SK-N-SH (cell line): ENCODE measurements around the gene WNT1. TPM values are rescaled to one million over a fixed set of nuclear protein-coding genes. Genes with fewer than 3 reads are reported as not detected.

Source experiments
- CTCF ChIA-PET: fragments of 300-600, 350-600 bp; formaldehyde crosslinking; extraction: SDS; loops from one replicate; lab custom pipeline; 2021; lab: Yijun Ruan, JAX
- POLR2A ChIA-PET: fragments of 350-600 bp; sonication (Branson Sonifier 250); formaldehyde crosslinking; extraction: SDS; loops from one replicate; lab custom pipeline; 2020; ENCODE audit warnings: antibody characterized with exemption, inconsistent platforms; lab: Yijun Ruan, JAX
- DNase-seq: peaks from one replicate; pipeline ENCODE4 v3.0.0; 2012
- H2AFZ ChIP-seq: fragments of 200-600 bp; sonication (generic); 2 replicates; pipeline ENCODE4 v1.8.1; 2016; ENCODE audit warnings: antibody characterized with exemption, mild to moderate bottlenecking, low read depth
- H3F3A ChIP-seq: fragments of 200-600 bp; sonication (generic); replicated peaks from 2 replicates; pipeline ENCODE3; 2016; ENCODE audit warnings: antibody characterized with exemption, mild to moderate bottlenecking; ENCODE audit not compliant: insufficient read depth
- H3K27ac ChIP-seq, 2 experiments: fragments of 200-500 bp in 1 of 2; fragments of 200-600 bp in 1 of 2; sonication (Bioruptor generic) in 1 of 2; sonication (generic), shearing (Covaris generic) in 1 of 2; 2 replicates each; pipeline versions ENCODE4 v1.5.1 to v1.6.1; 2014 to 2016; ENCODE audit warnings: low read depth in 2 of 2, inconsistent platforms in 1 of 2, low read length in 1 of 2, mild to moderate bottlenecking in 1 of 2, mixed read lengths in 1 of 2
- H3K27me3 ChIP-seq: fragments of 200-600 bp; sonication (generic), shearing (Covaris generic); 2 replicates; pipeline ENCODE4 v1.6.1; 2016; ENCODE audit warnings: mixed run types; ENCODE audit not compliant: insufficient read depth
- H3K36me3 ChIP-seq, 2 experiments: fragments of 200-500 bp in 1 of 2; fragments of 200-600 bp in 1 of 2; sonication (Bioruptor generic) in 1 of 2; sonication (generic) in 1 of 2; replicated peaks in 1 of 2; 2 replicates each; pipeline versions ENCODE3 to v1.5.1; 2014 to 2016; ENCODE audit warnings: low read length in 1 of 2, mild to moderate bottlenecking in 1 of 2; ENCODE audit not compliant: insufficient read depth in 2 of 2, control insufficient read depth in 1 of 2
- H3K4me1 ChIP-seq, 2 experiments: fragments of 200-500 bp in 1 of 2; fragments of 200-600 bp in 1 of 2; sonication (Bioruptor generic) in 1 of 2; sonication (generic), shearing (Covaris generic) in 1 of 2; 2 replicates each; pipeline versions ENCODE4 v1.5.1 to v1.6.1; 2014 to 2016; ENCODE audit warnings: low read depth in 1 of 2, low read length in 1 of 2, mixed run types in 1 of 2; ENCODE audit not compliant: insufficient read depth in 2 of 2, control insufficient read depth in 1 of 2
- H3K4me2 ChIP-seq: fragments of 200-600 bp; sonication (generic), shearing (Covaris generic); 2 replicates; pipeline ENCODE4 v1.6.1; 2017; ENCODE audit warnings: mixed run types
- H3K4me3 ChIP-seq, 2 experiments: fragments of 200-500 bp in 1 of 2; fragments of 200-600 bp in 1 of 2; sonication (Bioruptor generic) in 1 of 2; sonication (generic), shearing (Covaris generic) in 1 of 2; 2 replicates each; pipeline versions ENCODE4 v1.5.1 to v1.8.1; 2014 to 2016; ENCODE audit warnings: low read depth in 2 of 2, inconsistent platforms in 1 of 2, low read length in 1 of 2, mild to moderate bottlenecking in 1 of 2, mixed read lengths in 1 of 2, moderate library complexity in 1 of 2
- H3K79me2 ChIP-seq: fragments of 200-600 bp; sonication (generic); 2 replicates; pipeline ENCODE4 v1.8.1; 2017; ENCODE audit warnings: mild to moderate bottlenecking; ENCODE audit not compliant: insufficient read depth
- H3K9ac ChIP-seq: fragments of 200-600 bp; sonication (generic); 2 replicates; pipeline ENCODE4 v1.6.1; 2017; ENCODE audit warnings: mixed run types
- H3K9me2 ChIP-seq: fragments of 200-600 bp; sonication (generic); 2 replicates; pipeline ENCODE4 v1.6.1; 2017; ENCODE audit warnings: mixed run types
- H3K9me3 ChIP-seq: fragments of 200-600 bp; sonication (generic); 2 replicates; pipeline ENCODE4 v1.6.1; 2017; ENCODE audit warnings: mixed run types, mild to moderate bottlenecking, moderate library complexity
- H4K20me1 ChIP-seq: fragments of 200-600 bp; sonication (generic); 2 replicates; pipeline ENCODE4 v1.6.1; 2017; ENCODE audit warnings: mild to moderate bottlenecking, mixed run types; ENCODE audit not compliant: insufficient read depth
- CTCF ChIP-seq: fragments of 200-600 bp; sonication (generic); IDR thresholded peaks from 2 replicates; pipeline ENCODE4 v1.6.1; 2017; ENCODE audit warnings: antibody characterized with exemption, mild to moderate bottlenecking, moderate library complexity
- NRF1 ChIP-seq: IDR thresholded peaks from 2 replicates; pipeline ENCODE4 v1.6.1; 2012; ENCODE audit warnings: low read depth, mild to moderate bottlenecking, low read length
- RAD21 ChIP-seq: IDR thresholded peaks from 2 replicates; pipeline ENCODE4 v1.6.1; 2012; ENCODE audit warnings: mild to moderate bottlenecking, low read length
- SIN3A ChIP-seq: IDR thresholded peaks from 2 replicates; pipeline ENCODE4 v1.6.1; 2012; ENCODE audit warnings: low read depth, mild to moderate bottlenecking, low read length, moderate library complexity, borderline replicate concordance
- SMC3 ChIP-seq: IDR thresholded peaks from 2 replicates; pipeline ENCODE4 v1.6.1; 2012; ENCODE audit warnings: low read depth, low read length, improper control_type of control experiment
- YY1 ChIP-seq: IDR thresholded peaks from 2 replicates; pipeline ENCODE4 v1.4.0; 2012; ENCODE audit warnings: low read depth, mild to moderate bottlenecking
- WGBS: methylation state at CpG from one replicate; pipeline ENCODE4 v1.1.6; 2017; ENCODE audit warnings: low lambda C conversion rate; 5-methylcytosine and 5-hydroxymethylcytosine counted together
- polyA plus RNA-seq, 3 experiments: library from polyadenylated mRNA; depleted of rRNA; stranded (reverse); fragments of >200 nt; gene quantifications; 2 replicates each; pipeline ENCODE4 v1.2.3, GENCODE V29; 2012

WNT1 gene
- polyA plus RNA-seq, 1 of the 3 experiments (the other 2 are of a cell fraction) = not detected

GRCh38 chr12:48996794-48997718, 18.9 kb downstream of the WNT1 start:
- H3K4me2 ChIP-seq = no peak overlapping the region
- ChIA-PET POLR2A (interaction anchor here (0.6 kb wide), 1 partner anchor 51 kb away, joined by 3 read pairs; no protein-coding TSS in a partner anchor), CTCF (interaction anchor here (0.6 to 33.0 kb wide), 21 partner anchors 9 to 181 kb away, joined by 3 to 935 read pairs (median 5); partner anchors contain the start of genes DDX23, PRKAG1, RND1 and WNT1)
- peaks cover 11 to 19% of the 10 kb centered on the region in 2 experiments; a peak in 3 of 4 replicates for H3K4me1 ChIP-seq
- no peaks in the 10 kb centered on the region for H3K9me2 ChIP-seq
- H3K27me3 ChIP-seq = no peaks in the 10 kb centered on the region
- H3F3A ChIP-seq = peaks cover 10% of the 10 kb centered on the region
- no peak overlapping the region for H3K9ac ChIP-seq
- H3K79me2 ChIP-seq = no peaks in the 10 kb centered on the region
- H4K20me1 ChIP-seq = no peaks in the 10 kb centered on the region
- DNase-seq = peak; percentile 82
- TF ChIP-seq RAD21 (peak; percentile 39), CTCF (peak; percentile 61), SMC3 (peak; percentile 37), SIN3A (no peak)
- no peaks in the 10 kb centered on the region for H3K9me3 ChIP-seq
- H3K36me3 ChIP-seq = peaks cover 5 to 8% of the 10 kb centered on the region in 2 experiments
- 57% methylated on average over 43 of the region's 71 CpGs for WGBS
- peak overlapping the region; percentile 23 to 44; a peak in 3 of 4 replicates for H3K4me3 ChIP-seq
- no peak overlapping the region for H3K27ac ChIP-seq
- H2AFZ ChIP-seq = no peak overlapping the region

GRCh38 chr12:48997719-48998496, 19.8 kb downstream of the WNT1 start:
- Histone ChIP-seq H2AFZ (no peak overlapping the region), H3K27ac (no peak overlapping the region), H3K9me2 (no peaks in the 10 kb centered on the region), H3K4me1 (peaks cover 11 to 19% of the 10 kb centered on the region in 2 experiments; a peak in 3 of 4 replicates), H4K20me1 (no peaks in the 10 kb centered on the region), H3K4me2 (no peak overlapping the region; the same call in 1 of the 2 replicates), H3K79me2 (no peaks in the 10 kb centered on the region), H3K36me3 (peaks cover 10 to 13% of the 10 kb centered on the region in 2 experiments), H3K27me3 (no peaks in the 10 kb centered on the region), H3K9me3 (no peaks in the 10 kb centered on the region), H3F3A (peaks cover 10% of the 10 kb centered on the region), H3K9ac (no peak overlapping the region), H3K4me3 (peak overlapping the region in 1 of 2 experiments; percentile 28; a peak in 2 of 4 replicates)
- ChIA-PET POLR2A (no interaction called here), CTCF (interaction anchor here (1.0 to 33.0 kb wide), 14 partner anchors 9 to 182 kb away, joined by 3 to 935 read pairs (median 6); partner anchors contain the start of genes DDX23, PRKAG1, WNT1 and WNT10B)
- peak; percentile 90 for DNase-seq
- TF ChIP-seq NRF1 (peak; percentile 24; the same call in 1 of the 2 replicates), YY1 (no peak)
- 58% methylated on average over 27 of the region's 57 CpGs for WGBS
